ENCODE results near the gene CALR.

The CALR gene

GRCh38 chr19:12965017-12965811 lies 26.8 kb downstream of the CALR start:
- peak; percentile 99 for TF ChIP-seq CTCF (IDR thresholded peaks at IDR 0.05; ENCODE audit: insufficient read depth, low read depth, low read length, missing control alignments)
- peak; percentile 83 for DNase-seq (ENCODE audit: low read depth)
- H3K4me3 ChIP-seq (ENCODE audit: low read depth, low read length): peak overlapping the region; percentile 34

DNA sequence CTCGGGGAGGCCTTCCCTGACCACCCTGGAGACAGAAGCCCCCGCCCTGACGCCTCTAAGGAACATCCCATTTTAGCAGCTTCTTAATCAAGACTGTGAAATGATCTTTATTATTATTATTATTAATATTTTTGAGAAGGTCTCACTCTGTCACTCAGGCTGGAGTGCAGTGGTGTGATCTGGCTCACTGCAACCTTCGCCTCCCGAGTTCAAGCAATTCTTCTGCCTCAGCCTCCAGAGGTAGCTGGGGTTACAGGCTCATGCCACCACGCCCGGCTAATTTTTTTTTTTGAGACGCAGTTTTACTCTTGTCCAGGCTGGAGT lies 27.4 kb downstream of the CALR start:
- DNase-seq (ENCODE audit: low read depth): no peak
- H3K4me3 ChIP-seq (ENCODE audit: low read depth, low read length): no peak overlapping the region
- no peak for TF ChIP-seq CTCF (IDR thresholded peaks at IDR 0.05; ENCODE audit: insufficient read depth, low read depth, low read length, missing control alignments)

GRCh38 chr19:12967907-12968306 lies 29.5 kb downstream of the CALR start:
- no peak for TF ChIP-seq CTCF (IDR thresholded peaks at IDR 0.05; ENCODE audit: insufficient read depth, low read depth, low read length, missing control alignments)
- no peak for DNase-seq (ENCODE audit: low read depth)
- no peak overlapping the region for H3K4me3 ChIP-seq (ENCODE audit: low read depth, low read length)

- no peak for DNase-seq (ENCODE audit: low read depth)
- no peak for TF ChIP-seq CTCF (IDR thresholded peaks at IDR 0.05; ENCODE audit: insufficient read depth, low read depth, low read length, missing control alignments)
- H3K4me3 ChIP-seq (ENCODE audit: low read depth, low read length): no peak within 1 kb of the TSS
Observed at GRCh38 chr19:12969292-12969988, 31.0 kb downstream of the CALR start, which contains the start of gene DAND5. TSS of gene DAND5 (plus strand) at chr19:12969576. CDS start at chr19:12969661, 85 bp downstream.

DNA sequence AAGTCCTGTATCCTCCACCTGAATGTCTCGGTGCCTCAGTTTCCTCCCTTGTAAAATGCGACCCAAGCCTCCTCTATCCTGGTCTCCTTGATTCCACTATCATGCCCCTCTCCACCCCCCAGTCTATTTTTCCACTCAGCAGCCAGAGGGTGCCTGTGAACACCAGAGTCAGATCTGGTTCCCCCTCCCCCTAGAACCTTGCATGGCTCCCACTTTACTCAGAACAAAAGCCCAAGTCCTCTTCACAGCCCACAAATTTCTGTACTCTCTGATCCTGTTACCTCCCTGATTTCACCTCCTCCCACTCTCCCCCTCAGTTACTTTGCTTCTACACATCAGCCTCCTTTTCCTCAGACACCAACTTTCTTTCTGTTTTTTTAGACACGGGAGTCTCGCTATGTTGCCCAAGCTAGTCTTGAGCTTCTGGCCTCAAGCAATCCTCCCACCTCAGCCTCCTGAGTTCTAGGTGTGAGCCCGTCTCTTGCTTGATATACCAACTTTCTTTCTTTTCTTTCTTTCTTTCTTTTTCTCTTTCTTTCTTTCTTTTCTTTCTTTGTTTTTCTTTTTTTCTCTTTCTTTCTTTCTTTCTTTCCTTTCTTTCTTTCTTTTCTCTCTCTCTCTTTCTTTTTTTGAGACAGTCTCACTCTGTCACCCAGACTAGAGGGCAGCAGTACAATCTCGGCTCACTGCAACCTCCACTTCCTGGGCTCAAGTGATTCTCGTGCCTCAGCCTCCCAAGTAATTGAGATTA lies 31.8 kb downstream of the CALR start:
- no peak for TF ChIP-seq CTCF (IDR thresholded peaks at IDR 0.05; ENCODE audit: insufficient read depth, low read depth, low read length, missing control alignments)
- H3K4me3 ChIP-seq (ENCODE audit: low read depth, low read length): no peak overlapping the region
- no peak for DNase-seq (ENCODE audit: low read depth)

DNA sequence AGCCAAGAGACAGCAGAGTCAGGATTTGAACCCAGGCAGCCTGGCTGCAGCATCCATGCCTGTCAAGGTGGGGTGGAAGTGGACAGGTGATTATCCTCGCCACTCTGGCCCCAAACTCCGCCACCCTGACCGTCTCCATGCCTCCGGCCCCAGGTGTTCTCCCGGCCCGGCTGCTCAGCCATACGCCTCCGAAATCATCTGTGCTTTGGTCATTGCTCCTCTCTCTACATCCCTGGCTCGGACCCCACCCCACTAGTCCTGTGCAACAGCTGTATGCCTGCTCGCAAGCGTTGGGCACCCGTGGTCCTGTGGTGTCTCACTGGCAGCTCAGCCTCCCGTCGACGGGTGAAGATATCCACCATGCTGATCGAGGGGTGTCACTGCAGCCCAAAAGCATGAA lies 34.8 kb downstream of the CALR start:
- DNase-seq (ENCODE audit: low read depth): no peak
- H3K4me3 ChIP-seq (ENCODE audit: low read depth, low read length): no peak overlapping the region
- TF ChIP-seq CTCF (IDR thresholded peaks at IDR 0.05; ENCODE audit: insufficient read depth, low read depth, low read length, missing control alignments): no peak

All from GM12865 (cell line).